ENCODE results near the gene MCM10.

The MCM10 gene

DNA sequence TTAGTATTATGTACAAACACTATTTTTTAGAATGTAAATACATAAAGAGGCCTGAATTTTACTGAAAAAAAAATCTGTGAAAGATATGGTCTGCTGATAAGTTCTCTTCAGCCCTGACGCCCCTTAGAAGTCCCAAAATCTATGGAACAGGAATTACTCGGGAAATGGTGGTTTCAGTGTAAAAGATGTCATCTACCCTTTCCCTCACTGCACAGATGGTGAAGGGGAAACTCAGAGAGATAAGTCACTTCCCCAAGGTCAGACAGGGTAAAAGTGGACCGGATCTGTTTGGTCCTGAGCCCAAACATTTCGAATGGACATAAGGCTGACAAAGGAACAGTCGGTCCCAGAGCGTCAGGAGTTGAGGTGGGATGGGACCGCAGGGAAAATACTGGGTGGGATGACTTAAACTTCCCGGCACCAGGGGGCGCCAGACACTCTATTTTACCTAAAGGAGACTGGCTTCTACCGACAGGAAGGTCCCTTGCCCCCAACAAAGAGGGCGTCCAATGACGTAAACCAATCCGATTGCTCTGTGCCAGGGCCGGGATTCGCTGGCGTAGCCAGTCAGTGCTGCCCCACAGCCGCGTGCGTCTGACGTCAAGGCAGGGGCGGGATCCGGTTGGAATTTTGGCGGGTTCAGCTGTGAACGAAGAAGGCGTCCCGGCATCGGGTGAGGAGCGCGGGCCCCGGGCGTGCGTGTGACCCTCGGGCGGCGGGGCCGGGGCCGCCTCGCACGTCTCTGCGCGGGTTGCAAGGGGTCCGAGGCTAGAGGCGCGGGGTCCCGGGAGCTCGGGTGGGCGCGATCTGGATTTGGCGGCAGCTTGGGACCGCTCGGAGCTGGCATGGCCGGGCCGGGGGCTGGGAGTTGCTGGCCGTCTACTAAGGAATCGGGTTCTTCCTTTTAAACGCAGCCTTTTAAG, at the start of gene MCM10:
Gene MCM10 (plus strand): TSS at position 625 of the 923 bp plus-strand sequence. CDS start 2,645 bp downstream, outside the sequence.
- Histone ChIP-seq H3K9me3 (ENCODE audit: insufficient read depth, low read length) (no peaks in the 10 kb centered on the region), H3K27me3 (ENCODE audit: insufficient read depth, insufficient read length) (no peaks in the 10 kb centered on the region), H3K36me3 (ENCODE audit: insufficient read depth, insufficient read length, low read length) (peaks cover 25% of the 10 kb centered on the region), H3K4me1 (ENCODE audit: insufficient read depth, insufficient read length) (no peaks in the 10 kb centered on the region), H3K9ac (ENCODE audit: insufficient read length, low read depth) (peak within 1 kb of the TSS; percentile 77), H3K4me3 (ENCODE audit: insufficient read length, low read depth) (peak within 1 kb of the TSS; percentile 55)
- no peak for TF ChIP-seq SUZ12 (IDR thresholded peaks at IDR 0.05; ENCODE audit: extremely low read depth, insufficient read depth, insufficient read length)
- peak; percentile 79 for TF ChIP-seq YY1 (IDR thresholded peaks at IDR 0.05; ENCODE audit: insufficient read depth, insufficient read length)
- no peak for TF ChIP-seq ZNF274 (IDR thresholded peaks at IDR 0.05; ENCODE audit: low read depth, low read length)
- DNase-seq (ENCODE audit: low read depth, low spot score): peak; percentile 94

GRCh38 chr10:13113544-13113943, 47.8 kb upstream of the MCM10 start:
- no peak overlapping the region for H3K9ac ChIP-seq (ENCODE audit: insufficient read length, low read depth)
- no peaks in the 10 kb centered on the region for H3K4me1 ChIP-seq (ENCODE audit: insufficient read depth, insufficient read length)
- peaks cover 53% of the 10 kb centered on the region for H3K36me3 ChIP-seq (ENCODE audit: insufficient read depth, insufficient read length, low read length)
- no peak for TF ChIP-seq SUZ12 (IDR thresholded peaks at IDR 0.05; ENCODE audit: extremely low read depth, insufficient read depth, insufficient read length)
- no peaks in the 10 kb centered on the region for H3K27me3 ChIP-seq (ENCODE audit: insufficient read depth, insufficient read length)
- H3K4me3 ChIP-seq (ENCODE audit: insufficient read length, low read depth): no peak overlapping the region
- H3K9me3 ChIP-seq (ENCODE audit: insufficient read depth, low read length): no peaks in the 10 kb centered on the region
- DNase-seq (ENCODE audit: low read depth, low spot score): no peak

GRCh38 chr10:13115832-13116803, 45.2 kb upstream of the MCM10 start:
- Histone ChIP-seq H3K36me3 (ENCODE audit: insufficient read depth, insufficient read length, low read length) (peaks cover 53% of the 10 kb centered on the region), H3K9ac (ENCODE audit: insufficient read length, low read depth) (no peak overlapping the region), H3K9me3 (ENCODE audit: insufficient read depth, low read length) (no peaks in the 10 kb centered on the region), H3K4me3 (ENCODE audit: insufficient read length, low read depth) (no peak overlapping the region), H3K27me3 (ENCODE audit: insufficient read depth, insufficient read length) (no peaks in the 10 kb centered on the region), H3K4me1 (ENCODE audit: insufficient read depth, insufficient read length) (no peaks in the 10 kb centered on the region)
- TF ChIP-seq YY1 (IDR thresholded peaks at IDR 0.05; ENCODE audit: insufficient read depth, insufficient read length) (no peak), SUZ12 (IDR thresholded peaks at IDR 0.05; ENCODE audit: extremely low read depth, insufficient read depth, insufficient read length) (no peak), ZNF274 (IDR thresholded peaks at IDR 0.05; ENCODE audit: low read depth, low read length) (no peak)
- DNase-seq (ENCODE audit: low read depth, low spot score): no peak

DNA sequence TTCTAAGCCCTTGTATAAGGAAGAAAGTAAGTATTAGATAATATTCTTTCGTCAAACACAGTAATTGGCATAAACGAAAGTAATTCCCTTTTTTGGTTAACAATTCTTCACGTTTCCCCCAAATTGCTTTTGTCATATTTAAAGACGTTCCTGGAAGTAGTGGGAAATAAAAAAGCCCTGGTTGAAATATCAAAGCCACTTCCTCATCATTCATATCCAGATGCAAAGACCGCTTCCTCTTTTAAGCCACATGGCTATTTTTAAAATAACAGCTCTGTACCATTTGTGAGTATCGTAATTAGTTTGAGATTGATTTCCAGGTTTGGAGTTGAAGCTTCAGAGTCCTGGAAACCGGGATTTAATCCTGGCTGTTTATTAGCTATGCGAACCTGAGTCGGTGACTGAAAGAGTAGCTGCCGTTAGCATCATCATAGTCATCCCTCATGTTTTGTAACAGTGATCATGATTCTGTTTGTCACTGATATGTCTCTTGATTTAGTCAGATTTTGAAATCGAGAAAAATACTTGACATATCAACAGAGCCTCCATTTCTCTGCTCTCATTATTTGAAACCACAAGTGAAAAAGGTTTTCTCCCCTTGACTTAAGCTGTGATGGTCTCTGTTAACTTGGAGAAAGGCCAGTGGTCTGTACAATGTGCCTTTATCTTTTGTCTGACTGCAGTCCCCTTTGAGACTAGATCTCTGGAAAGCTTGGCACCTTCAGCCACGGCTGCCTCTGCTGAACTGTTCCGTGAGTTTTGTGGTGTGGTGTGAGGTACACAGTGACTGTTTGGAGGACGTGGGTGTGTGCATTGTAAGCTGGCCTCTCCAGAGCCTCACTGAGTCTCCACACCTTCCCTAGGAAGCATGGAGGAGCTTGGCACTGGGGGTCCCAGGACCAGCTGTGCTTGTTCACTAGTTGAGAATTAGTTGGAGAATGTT, 43.2 kb upstream of the MCM10 start:
- peaks cover 50% of the 10 kb centered on the region for H3K36me3 ChIP-seq (ENCODE audit: insufficient read depth, insufficient read length, low read length)
- H3K4me1 ChIP-seq (ENCODE audit: insufficient read depth, insufficient read length): no peaks in the 10 kb centered on the region
- no peaks in the 10 kb centered on the region for H3K9me3 ChIP-seq (ENCODE audit: insufficient read depth, low read length)
- H3K4me3 ChIP-seq (ENCODE audit: insufficient read length, low read depth): no peak overlapping the region
- no peak overlapping the region for H3K9ac ChIP-seq (ENCODE audit: insufficient read length, low read depth)
- DNase-seq (ENCODE audit: low read depth, low spot score): no peak
- no peaks in the 10 kb centered on the region for H3K27me3 ChIP-seq (ENCODE audit: insufficient read depth, insufficient read length)
- no peak for TF ChIP-seq ZNF274 (IDR thresholded peaks at IDR 0.05; ENCODE audit: low read depth, low read length)
- no peak for TF ChIP-seq SUZ12 (IDR thresholded peaks at IDR 0.05; ENCODE audit: extremely low read depth, insufficient read depth, insufficient read length)
- TF ChIP-seq YY1 (IDR thresholded peaks at IDR 0.05; ENCODE audit: insufficient read depth, insufficient read length): no peak

DNA sequence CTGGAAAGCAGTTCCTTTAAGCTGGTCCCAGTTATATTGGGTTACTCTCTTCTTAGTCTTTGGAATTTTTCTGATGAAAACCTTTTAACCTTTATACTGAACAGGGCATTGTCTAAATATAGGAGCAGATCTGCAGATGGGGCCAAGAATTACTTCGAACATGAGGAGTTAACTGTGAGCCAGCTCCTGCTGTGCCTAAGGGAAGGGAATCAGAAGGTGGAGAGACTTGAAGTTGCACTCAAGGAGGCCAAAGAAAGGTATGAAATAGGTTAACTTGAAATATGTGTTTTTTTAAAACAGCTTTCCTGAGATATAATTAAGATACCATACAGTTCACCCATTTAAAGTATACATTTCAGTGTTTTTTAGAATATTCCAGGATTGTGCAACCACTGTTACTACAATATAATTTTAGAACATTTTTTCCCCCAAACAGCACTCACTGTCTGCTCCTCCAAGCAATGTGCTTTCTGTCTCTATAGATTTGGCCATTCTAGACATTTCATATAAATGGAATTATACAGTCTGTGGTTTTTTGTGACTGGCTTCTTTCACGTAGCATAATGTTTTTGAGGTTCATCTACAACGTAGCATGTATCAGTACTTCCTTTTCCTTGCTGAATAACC, 42.5 kb upstream of the MCM10 start:
- H3K4me1 ChIP-seq (ENCODE audit: insufficient read depth, insufficient read length): no peaks in the 10 kb centered on the region
- no peaks in the 10 kb centered on the region for H3K27me3 ChIP-seq (ENCODE audit: insufficient read depth, insufficient read length)
- DNase-seq (ENCODE audit: low read depth, low spot score): no peak
- H3K9ac ChIP-seq (ENCODE audit: insufficient read length, low read depth): no peak overlapping the region
- no peak overlapping the region for H3K4me3 ChIP-seq (ENCODE audit: insufficient read length, low read depth)
- no peak for TF ChIP-seq YY1 (IDR thresholded peaks at IDR 0.05; ENCODE audit: insufficient read depth, insufficient read length)
- no peak for TF ChIP-seq ZNF274 (IDR thresholded peaks at IDR 0.05; ENCODE audit: low read depth, low read length)
- TF ChIP-seq SUZ12 (IDR thresholded peaks at IDR 0.05; ENCODE audit: extremely low read depth, insufficient read depth, insufficient read length): no peak
- peaks cover 47% of the 10 kb centered on the region for H3K36me3 ChIP-seq (ENCODE audit: insufficient read depth, insufficient read length, low read length)
- H3K9me3 ChIP-seq (ENCODE audit: insufficient read depth, low read length): no peaks in the 10 kb centered on the region
